GM21529 (cell line): ENCODE data around the gene RPL28.

Experiments used
- ATAC-seq: cut with Tn5 transposase; IDR thresholded peaks from one replicate; pipeline ENCODE4 v1.9.1; 2021; ENCODE audit not compliant: unreplicated experiment

The RPL28 gene

GRCh38 chr19:55353356-55353802 is 32.4 kb upstream of the RPL28 start:
- no peak for ATAC-seq

GRCh38 chr19:55353803-55354697 is 31.7 kb upstream of the RPL28 start:
- ATAC-seq: no peak

- ATAC-seq: no peak
These were observed 31.0 kb upstream of the RPL28 start, which contains the start of gene COX6B2 for GRCh38 chr19:55354698-55355212. Gene COX6B2, minus strand, starts transcription at chr19:55354719. Its CDS starts 198 bp downstream, at chr19:55354521.

- ATAC-seq: no peak
These were observed 30.4 kb upstream of the RPL28 start for GRCh38 chr19:55355213-55355821.

- ATAC-seq: no peak
These were observed 27.2 kb upstream of the RPL28 start for GRCh38 chr19:55358493-55358892.

GRCh38 chr19:55358943-55359908 is 26.5 kb upstream of the RPL28 start:
- ATAC-seq: no peak

- no peak for ATAC-seq
These were observed 24.8 kb upstream of the RPL28 start for GRCh38 chr19:55360902-55361301.

GRCh38 chr19:55362174-55362989 is 23.4 kb upstream of the RPL28 start:
- no peak for ATAC-seq

- ATAC-seq: no peak
These were observed 22.6 kb upstream of the RPL28 start, which contains the start of gene GARIN5B for GRCh38 chr19:55362990-55363716. Gene GARIN5B, minus strand, starts transcription at chr19:55363260. Its CDS starts 194 bp downstream, at chr19:55363066.

GRCh38 chr19:55365245-55365644 is 20.5 kb upstream of the RPL28 start:
- no peak for ATAC-seq

- no peak for ATAC-seq
These were observed 19.8 kb upstream of the RPL28 start for GRCh38 chr19:55365964-55366363.

- no peak for ATAC-seq
These were observed 18.9 kb upstream of the RPL28 start for GRCh38 chr19:55366790-55367189.

- no peak for ATAC-seq
These were observed 17.6 kb upstream of the RPL28 start for GRCh38 chr19:55368106-55368505.

- no peak for ATAC-seq
These were observed 16.8 kb upstream of the RPL28 start for GRCh38 chr19:55368701-55369563.

- ATAC-seq: no peak
These were observed 16.0 kb upstream of the RPL28 start for GRCh38 chr19:55369653-55370304.

- no peak for ATAC-seq
These were observed 15.3 kb upstream of the RPL28 start, which contains the start of gene IL11 for GRCh38 chr19:55370305-55370988. Gene IL11, minus strand, starts transcription at chr19:55370463. Its CDS starts 153 bp downstream, at chr19:55370310.
